ENCODE measurements around the gene STAB2. TPM values are rescaled to one million over a fixed set of nuclear protein-coding genes. Genes with fewer than 3 reads are reported as not detected.

Gene STAB2
- total RNA-seq, 1 donor from 2014 or later: not detected

DNA sequence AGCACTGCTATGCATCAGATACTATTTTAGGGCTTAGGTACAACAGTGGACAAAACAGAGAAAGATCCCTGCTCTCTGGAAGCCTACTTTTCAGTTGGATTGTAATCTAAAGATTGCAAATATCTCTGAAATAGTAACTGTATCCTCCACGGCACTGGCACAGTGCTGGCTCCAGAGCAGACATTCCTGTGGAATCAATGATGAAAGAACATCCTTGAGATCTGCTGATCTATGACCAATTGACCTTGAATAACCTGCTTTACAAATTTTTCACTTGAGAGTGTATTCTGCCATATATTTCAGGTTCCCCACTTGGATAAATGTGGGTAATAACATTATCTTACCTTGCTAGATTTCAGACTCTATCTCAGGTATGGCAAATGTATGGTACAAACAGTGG, 3.2 kb downstream of the STAB2 start:
- DNase-seq (ENCODE audit: extremely low spot score, unreplicated experiment): no peak
- peaks cover 36% of the 10 kb centered on the region for H3K27me3 Mint-ChIP-seq (ENCODE audit: unreplicated experiment)
- no peaks in the 10 kb centered on the region for H3K4me1 Mint-ChIP-seq (ENCODE audit: unreplicated experiment)
- H3K27ac Mint-ChIP-seq (ENCODE audit: unreplicated experiment): no peak overlapping the region
- H3K36me3 Mint-ChIP-seq (ENCODE audit: unreplicated experiment): no peaks in the 10 kb centered on the region
- TF ChIP-seq, protein P1, sequence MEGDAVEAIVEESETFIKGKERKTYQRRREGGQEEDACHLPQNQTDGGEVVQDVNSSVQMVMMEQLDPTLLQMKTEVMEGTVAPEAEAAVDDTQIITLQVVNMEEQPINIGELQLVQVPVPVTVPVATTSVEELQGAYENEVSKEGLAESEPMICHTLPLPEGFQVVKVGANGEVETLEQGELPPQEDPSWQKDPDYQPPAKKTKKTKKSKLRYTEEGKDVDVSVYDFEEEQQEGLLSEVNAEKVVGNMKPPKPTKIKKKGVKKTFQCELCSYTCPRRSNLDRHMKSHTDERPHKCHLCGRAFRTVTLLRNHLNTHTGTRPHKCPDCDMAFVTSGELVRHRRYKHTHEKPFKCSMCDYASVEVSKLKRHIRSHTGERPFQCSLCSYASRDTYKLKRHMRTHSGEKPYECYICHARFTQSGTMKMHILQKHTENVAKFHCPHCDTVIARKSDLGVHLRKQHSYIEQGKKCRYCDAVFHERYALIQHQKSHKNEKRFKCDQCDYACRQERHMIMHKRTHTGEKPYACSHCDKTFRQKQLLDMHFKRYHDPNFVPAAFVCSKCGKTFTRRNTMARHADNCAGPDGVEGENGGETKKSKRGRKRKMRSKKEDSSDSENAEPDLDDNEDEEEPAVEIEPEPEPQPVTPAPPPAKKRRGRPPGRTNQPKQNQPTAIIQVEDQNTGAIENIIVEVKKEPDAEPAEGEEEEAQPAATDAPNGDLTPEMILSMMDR (IDR thresholded peaks at IDR 0.05): no peak
- no peak overlapping the region for H3K4me3 Mint-ChIP-seq (ENCODE audit: unreplicated experiment)
- no peaks in the 10 kb centered on the region for H3K9me3 Mint-ChIP-seq (ENCODE audit: unreplicated experiment)

DNA sequence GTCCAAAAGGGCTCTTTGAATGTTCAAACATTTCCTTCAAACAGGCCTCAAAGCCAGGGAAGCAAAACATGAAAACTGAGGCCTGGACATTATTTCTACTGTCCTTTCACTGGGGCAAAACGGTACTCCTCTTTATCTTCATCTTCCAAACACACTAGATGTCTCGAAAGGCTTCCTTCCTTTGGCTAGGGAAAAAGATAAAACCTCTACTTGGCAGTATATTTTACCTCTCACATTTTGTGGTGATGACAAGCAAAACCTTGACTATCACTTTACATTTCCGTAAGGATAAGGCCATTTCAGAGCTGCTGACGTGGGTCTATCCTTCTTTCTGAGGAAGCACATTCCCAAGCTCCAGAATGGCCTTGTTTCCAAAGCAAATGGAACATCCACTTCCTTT, 9.9 kb downstream of the STAB2 start:
- no peaks in the 10 kb centered on the region for H3K9me3 Mint-ChIP-seq (ENCODE audit: unreplicated experiment)
- TF ChIP-seq, protein P1 (IDR thresholded peaks at IDR 0.05): no peak
- peaks cover 36% of the 10 kb centered on the region for H3K27me3 Mint-ChIP-seq (ENCODE audit: unreplicated experiment)
- DNase-seq (ENCODE audit: extremely low spot score, unreplicated experiment): no peak
- H3K27ac Mint-ChIP-seq (ENCODE audit: unreplicated experiment): no peak overlapping the region
- no peaks in the 10 kb centered on the region for H3K4me1 Mint-ChIP-seq (ENCODE audit: unreplicated experiment)
- no peaks in the 10 kb centered on the region for H3K36me3 Mint-ChIP-seq (ENCODE audit: unreplicated experiment)
- H3K4me3 Mint-ChIP-seq (ENCODE audit: unreplicated experiment): no peak overlapping the region

DNA sequence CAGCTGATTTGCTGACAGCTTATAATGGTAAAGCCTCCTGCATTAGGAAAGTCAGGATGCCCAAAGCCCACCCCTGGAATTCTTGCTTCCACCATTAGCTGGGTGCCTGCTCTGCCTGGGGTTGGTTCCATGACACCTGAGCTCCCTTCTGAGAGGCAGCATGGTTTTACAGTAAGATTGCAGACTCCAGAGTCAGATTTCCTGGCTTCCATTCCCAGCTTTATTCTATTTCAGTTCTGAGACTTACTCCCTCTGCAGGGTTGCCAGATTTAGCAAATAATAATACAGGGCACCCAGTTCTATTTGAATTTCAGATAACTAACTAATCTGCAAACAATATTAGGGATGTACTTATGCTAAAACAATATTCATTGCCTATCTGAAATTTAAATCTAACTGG, 12.2 kb downstream of the STAB2 start:
- Mint-ChIP-seq H3K4me3 (ENCODE audit: unreplicated experiment) (no peak overlapping the region), H3K27me3 (ENCODE audit: unreplicated experiment) (peaks cover 35% of the 10 kb centered on the region)

DNA sequence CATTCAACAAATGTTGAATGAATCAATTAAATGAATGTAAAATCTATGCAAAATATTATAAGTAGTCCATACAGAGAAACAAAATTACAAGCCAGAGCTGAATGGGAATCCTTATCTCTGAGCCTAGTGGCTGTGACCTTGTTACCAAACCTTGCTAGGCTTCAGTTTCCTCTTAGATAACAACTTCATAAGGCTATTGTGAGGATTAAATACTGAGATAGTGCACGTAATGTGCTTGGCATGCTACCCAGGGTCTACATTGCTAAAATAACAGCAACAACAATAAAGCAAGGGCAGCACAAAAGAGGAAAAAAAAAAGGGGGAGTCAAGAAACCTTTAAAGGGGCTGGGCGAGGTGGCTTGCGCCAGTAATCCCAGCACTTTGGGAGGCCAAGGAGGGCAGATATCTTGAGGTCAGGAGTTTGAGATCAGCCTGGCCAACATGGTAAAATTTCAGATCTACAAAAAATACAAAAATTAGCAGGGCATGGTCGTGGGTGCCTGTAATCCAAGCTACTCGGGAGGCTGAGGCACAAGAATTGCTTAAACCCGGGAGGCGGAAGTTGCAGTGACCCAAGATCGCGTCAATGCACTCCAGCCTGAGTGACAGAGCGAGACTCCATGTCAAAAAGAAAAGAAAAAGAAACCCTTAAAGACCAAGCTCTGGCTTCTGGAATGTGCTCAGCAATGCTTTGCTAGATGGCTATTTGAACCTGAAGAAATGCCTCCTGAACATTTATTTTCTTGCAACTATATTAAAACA, 14.1 kb downstream of the STAB2 start:
- H3K36me3 Mint-ChIP-seq (ENCODE audit: unreplicated experiment): no peaks in the 10 kb centered on the region
- no peak overlapping the region for H3K4me3 Mint-ChIP-seq (ENCODE audit: unreplicated experiment)
- TF ChIP-seq, protein P1 (IDR thresholded peaks at IDR 0.05): no peak
- DNase-seq (ENCODE audit: extremely low spot score, unreplicated experiment): no peak
- no peak overlapping the region for H3K27ac Mint-ChIP-seq (ENCODE audit: unreplicated experiment)
- H3K4me1 Mint-ChIP-seq (ENCODE audit: unreplicated experiment): no peaks in the 10 kb centered on the region
- no peaks in the 10 kb centered on the region for H3K9me3 Mint-ChIP-seq (ENCODE audit: unreplicated experiment)
- H3K27me3 Mint-ChIP-seq (ENCODE audit: unreplicated experiment): peaks cover 36% of the 10 kb centered on the region

More for the DNA sequence above, 12.2 kb downstream of the STAB2 start:
- DNase-seq (ENCODE audit: extremely low spot score, unreplicated experiment): no peak
- H3K9me3 Mint-ChIP-seq (ENCODE audit: unreplicated experiment): no peaks in the 10 kb centered on the region
- H3K27ac Mint-ChIP-seq (ENCODE audit: unreplicated experiment): no peak overlapping the region
- TF ChIP-seq, protein P1 (IDR thresholded peaks at IDR 0.05): no peak
- no peaks in the 10 kb centered on the region for H3K36me3 Mint-ChIP-seq (ENCODE audit: unreplicated experiment)
- no peaks in the 10 kb centered on the region for H3K4me1 Mint-ChIP-seq (ENCODE audit: unreplicated experiment)

DNA sequence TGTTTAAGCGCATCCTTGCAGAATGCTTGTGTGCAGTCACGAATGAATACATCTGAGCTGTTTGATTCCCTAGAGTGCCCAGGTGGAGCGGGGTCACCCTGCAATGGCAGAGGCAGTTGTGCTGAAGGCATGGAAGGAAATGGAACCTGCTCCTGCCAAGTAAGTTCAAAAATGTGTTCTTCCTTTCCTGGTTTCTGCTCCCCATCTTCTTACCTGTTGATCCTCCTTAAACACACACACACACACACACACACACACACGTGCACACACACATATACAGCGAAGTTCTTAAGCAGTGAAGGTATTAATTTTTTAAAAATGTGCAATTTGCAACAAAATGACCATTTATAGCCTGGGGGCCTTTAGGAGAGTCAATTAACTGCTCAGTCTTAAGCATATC, 33.3 kb downstream of the STAB2 start:
- Mint-ChIP-seq H3K4me3 (ENCODE audit: unreplicated experiment) (no peak overlapping the region), H3K4me1 (ENCODE audit: unreplicated experiment) (no peaks in the 10 kb centered on the region), H3K36me3 (ENCODE audit: unreplicated experiment) (no peaks in the 10 kb centered on the region)

More for the DNA sequence above, 33.3 kb downstream of the STAB2 start:
- Mint-ChIP-seq H3K9me3 (ENCODE audit: unreplicated experiment) (no peaks in the 10 kb centered on the region), H3K27me3 (ENCODE audit: unreplicated experiment) (peaks cover 15% of the 10 kb centered on the region), H3K27ac (ENCODE audit: unreplicated experiment) (no peak overlapping the region)
- DNase-seq (ENCODE audit: extremely low spot score, unreplicated experiment): no peak
- TF ChIP-seq, protein P1 (IDR thresholded peaks at IDR 0.05): no peak
